Measurements from ENCODE around the gene ZFHX3. TPM values are rescaled to one million over a fixed set of nuclear protein-coding genes. Genes with fewer than 3 reads are reported as not detected.
"Not testable (repeated sequence)": the region's sequence is repeated elsewhere in the genome, so short reads cannot be mapped to it uniquely, and the experiment has no call there.

Gene ZFHX3
- total RNA-seq, 1 donor from 2014 or later = 3.6 TPM

DNA sequence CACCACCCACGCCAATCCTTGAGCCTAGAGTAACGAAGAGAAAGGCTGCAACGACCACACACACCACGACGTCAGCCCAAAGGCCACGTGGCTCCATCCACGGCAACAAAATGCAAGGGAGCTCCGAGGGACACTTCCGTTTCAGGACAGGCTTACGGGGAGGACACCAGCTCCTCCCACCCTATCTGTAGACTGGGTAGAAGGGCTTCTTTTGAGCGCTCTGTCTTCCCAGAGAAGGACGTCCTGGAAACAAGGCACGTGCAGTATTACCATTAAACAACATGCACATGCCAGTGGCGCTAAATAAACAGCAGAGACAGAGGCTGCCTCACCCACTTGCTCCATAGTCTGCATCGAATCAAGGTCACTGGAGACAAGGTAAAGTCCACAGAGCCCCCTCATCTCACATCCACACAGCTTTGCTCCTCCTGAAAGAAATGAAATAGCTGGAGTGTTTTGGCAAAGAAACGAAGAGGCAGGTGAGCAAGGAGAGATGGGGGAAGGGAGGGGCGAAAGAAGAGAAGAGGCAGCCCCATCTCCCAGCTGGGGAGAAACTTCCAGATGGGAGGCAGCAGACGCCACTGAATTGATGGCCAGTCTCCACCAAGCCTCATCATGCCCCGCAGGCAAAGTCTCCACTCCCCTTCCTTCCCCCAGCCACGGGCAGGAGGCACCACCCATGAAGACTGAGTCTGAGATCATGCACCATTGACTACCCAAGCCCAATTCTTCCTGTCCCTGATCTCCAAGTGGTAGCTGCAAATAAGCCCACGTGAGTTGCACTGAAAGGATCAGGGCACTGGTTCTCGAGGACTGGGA, 24.0 kb downstream of the ZFHX3 start:
- no peak for DNase-seq (ENCODE audit: low read depth)

GRCh38 chr16:73023320-73023719, 24.6 kb downstream of the ZFHX3 start:
- no peak for DNase-seq (ENCODE audit: low read depth)

DNA sequence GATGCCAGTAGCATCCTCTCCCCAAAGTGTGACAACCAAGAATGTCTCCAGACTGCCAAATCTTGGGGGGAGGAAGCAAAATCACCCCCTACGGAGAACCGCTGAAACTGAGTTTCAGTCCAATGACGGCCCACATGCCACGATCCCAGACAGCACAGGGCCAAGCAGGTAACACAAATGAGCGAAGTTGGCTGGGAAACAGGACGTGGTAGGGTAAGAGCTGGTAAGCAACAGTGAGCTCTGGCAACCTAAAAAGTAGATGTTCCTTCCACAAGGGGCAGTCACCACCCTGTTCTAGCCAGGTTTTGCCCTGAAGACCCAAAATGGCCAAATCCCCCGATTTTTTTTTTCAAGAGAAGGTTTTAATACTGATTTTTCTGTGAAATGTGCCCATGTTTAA, 25.4 kb downstream of the ZFHX3 start:
- DNase-seq (ENCODE audit: low read depth) = no peak

GRCh38 chr16:73021866-73022495, 25.9 kb downstream of the ZFHX3 start:
- DNase-seq (ENCODE audit: low read depth) = no peak

GRCh38 chr16:73020409-73020884, 27.5 kb downstream of the ZFHX3 start:
- peak; percentile 76 for DNase-seq (ENCODE audit: low read depth)

- DNase-seq (ENCODE audit: low read depth) = peak; percentile 49
Observed at GRCh38 chr16:73019457-73020362, 28.2 kb downstream of the ZFHX3 start.

DNA sequence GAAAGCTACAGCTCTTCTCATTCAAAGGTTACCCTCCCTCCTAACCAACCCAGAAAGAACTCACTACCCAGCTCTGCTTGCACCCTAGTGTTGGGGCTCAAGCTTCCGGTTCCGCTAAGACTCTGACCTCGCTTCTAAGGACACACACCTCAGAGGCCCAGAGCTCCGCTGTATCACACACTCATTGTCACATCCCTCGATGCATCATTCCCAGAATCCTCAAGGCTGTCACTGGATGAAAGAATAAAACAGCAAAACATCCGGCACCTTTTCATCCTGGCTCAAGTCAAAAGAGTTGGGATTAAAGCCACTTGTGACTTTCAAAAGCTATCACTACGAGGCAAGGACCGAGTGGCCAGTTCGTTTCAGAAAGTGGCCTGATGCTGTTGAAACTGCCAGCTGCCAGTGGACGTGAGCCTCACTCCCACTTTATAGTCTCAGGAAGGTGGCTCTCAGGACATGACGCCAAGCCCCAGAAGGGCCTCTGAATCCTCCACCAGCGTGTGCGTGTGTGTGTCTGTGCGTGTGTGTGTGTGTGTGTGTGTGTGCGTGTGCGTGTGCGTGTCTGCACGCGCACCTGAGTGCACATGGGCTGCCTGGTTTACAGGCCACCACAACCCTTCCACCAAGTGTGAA, 29.0 kb downstream of the ZFHX3 start:
- no peak for DNase-seq (ENCODE audit: low read depth)

GRCh38 chr16:73017321-73017720, 30.6 kb downstream of the ZFHX3 start:
- no peak for DNase-seq (ENCODE audit: low read depth)

DNA sequence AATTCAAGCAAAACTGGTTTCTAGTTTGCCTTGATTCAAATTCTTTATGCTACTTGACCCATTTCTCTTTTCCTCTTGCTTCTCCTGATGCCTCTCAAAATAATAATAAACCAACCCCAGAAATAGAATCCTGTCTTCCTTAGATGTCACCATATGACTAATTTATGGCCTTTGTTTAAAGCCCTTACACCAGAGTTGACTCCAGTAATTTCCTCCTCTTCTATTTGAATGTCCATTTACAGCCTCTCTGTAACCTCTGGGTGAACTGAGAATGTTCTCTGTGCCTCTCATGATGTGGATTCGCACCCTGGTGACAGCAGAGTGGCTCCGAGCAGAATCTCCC, 31.5 kb downstream of the ZFHX3 start:
- no peak for DNase-seq (ENCODE audit: low read depth)

DNA sequence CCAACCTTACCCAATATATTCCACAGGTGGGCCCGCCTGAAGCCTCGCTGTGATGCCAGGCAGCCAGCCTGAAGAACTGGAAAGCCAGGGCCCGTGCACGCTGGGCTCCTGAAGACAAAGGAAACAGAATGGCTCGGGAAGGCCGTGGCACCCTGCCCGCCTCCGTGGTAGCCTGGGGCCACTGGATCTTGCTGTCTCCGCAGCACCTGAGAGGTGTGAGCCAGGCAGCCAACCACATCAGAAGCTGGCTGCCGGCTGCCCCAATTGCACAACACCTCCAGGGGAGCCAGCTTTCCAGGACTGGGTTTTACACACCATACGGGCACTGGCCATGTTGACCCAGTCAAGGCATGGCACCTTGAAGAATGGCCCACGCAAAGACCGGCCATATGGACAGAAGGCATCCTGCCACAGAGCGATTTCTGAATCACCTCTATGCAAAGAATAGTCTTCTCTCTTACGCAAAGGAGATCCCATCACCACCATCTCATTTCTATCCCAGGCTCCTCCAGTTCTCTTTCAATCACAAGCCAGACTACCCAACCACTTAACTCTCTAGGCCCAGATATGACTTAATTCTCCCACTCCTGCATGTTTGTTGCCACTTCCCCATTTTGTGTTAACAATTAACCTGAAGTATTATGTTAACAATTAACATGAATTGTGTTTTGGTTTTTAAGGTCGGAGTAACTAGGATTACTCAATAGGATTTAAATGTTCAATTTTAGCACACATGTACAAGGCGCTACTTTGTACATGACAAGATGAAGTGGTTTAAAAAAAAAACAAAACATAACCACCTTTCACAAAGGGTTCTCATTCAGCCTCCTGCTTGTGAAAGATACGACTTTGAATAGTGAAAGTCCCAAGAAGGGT, 32.1 kb downstream of the ZFHX3 start:
- no peak for DNase-seq (ENCODE audit: low read depth)

GRCh38 chr16:73014768-73015167, 33.2 kb downstream of the ZFHX3 start:
- no peak for DNase-seq (ENCODE audit: low read depth)

DNA sequence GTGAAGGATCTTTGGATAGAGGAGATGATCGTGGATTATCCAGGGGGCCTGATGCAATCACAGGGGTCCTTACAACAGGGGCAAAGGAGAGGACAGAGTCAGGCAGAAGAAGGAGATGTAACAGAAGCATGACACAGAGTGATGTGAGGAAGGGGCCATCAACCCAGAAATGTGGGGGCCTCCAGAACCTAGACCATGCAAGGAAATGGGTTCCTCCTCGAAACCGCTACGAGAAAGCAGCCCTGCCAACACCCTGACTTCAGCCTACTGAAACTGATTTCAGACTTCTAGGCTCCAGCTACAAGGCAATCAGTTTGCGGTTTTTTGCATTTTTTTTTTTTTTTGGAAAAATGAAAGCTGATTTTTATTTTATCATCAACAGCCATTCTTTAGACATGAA, 34.0 kb downstream of the ZFHX3 start:
- no peak for DNase-seq (ENCODE audit: low read depth)

DNA sequence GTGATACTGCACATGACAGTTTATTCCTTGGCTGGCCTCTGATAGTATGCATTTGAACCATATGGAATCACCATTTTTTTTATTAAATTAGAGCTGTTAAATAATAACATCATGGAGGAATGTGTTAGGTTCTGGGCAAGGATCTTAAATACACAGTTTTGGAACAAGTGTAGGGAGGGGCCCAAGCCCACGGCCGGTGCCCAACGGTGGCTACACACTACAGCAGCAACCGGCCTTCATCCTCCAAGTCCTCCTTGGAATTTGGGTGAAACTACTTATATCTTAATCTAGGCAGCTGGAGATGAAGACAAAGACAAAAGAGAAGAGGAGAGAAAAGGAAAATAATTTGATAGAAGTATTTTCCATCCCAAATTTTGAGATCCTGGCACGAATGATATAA, 35.6 kb downstream of the ZFHX3 start:
- DNase-seq (ENCODE audit: low read depth) = no peak

DNA sequence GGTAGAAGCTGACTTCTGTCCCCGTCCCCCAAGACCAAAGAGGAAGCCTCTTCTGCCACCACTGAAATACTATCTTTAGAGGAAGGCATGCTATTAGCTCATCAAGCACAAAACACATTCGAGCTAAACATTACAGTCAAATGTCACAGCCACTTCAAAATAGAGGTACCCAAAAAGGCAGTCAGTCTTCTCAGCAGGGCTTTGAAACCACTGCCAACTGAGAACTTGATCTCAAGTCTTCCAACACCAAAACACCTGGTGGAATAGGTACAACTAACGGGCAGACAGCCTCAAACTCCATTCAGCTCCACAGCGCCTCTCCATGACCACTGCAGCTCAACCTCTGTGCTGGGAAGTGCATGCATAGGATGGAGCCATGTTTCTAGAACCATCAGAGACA, 36.0 kb downstream of the ZFHX3 start:
- no peak for DNase-seq (ENCODE audit: low read depth)

DNA sequence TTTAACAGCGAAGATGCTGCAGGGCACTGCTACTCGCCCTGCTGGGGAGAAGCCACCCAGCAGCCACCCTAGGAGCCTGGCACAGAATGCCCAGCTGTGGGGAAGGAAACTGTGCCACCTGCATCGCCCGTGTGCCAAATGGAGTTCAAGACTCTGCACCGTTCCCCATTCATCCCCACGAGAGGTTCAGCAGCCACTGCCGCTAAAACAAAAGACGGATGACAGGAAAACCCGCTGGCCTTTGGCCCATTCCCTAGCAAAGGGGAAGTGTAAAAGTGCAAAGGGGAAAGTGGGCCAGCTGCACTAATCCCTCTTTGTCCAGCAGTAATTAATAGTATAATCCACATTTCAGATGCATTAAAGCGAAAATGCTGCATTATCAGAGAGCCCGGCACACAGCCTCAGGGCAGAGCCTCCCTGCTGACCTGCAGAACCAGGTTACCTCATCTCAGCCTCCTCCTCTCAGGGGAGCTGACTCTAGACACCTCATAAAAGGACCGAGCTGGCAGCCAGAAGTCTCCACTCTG, 37.7 kb downstream of the ZFHX3 start:
- DNase-seq (ENCODE audit: low read depth) = no peak

GRCh38 chr16:73009710-73010109, 38.2 kb downstream of the ZFHX3 start:
- DNase-seq (ENCODE audit: low read depth) = not testable (repeated sequence)

DNA sequence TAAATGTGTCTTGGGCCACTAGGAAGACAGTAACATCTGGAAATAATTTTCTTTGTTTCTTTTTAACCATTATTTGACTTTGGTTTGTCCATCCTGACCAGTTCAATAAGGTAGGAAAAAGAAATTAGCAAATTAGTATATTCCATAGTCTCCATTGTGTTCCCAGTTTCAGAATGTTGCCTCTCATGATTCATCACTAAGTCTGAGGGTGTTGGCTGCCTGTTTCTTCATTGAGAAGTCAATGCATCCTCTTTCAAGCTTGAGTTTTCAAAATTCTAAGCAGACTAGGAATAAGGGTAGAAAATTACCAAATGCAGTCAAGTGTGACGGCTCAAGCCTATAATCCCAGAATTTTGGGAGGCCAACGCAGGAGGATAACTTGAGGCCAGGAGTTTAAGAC, 41.9 kb downstream of the ZFHX3 start:
- no peak for DNase-seq (ENCODE audit: low read depth)

- no peak for DNase-seq (ENCODE audit: low read depth)
Observed at GRCh38 chr16:73002866-73003265, 45.1 kb downstream of the ZFHX3 start.

DNA sequence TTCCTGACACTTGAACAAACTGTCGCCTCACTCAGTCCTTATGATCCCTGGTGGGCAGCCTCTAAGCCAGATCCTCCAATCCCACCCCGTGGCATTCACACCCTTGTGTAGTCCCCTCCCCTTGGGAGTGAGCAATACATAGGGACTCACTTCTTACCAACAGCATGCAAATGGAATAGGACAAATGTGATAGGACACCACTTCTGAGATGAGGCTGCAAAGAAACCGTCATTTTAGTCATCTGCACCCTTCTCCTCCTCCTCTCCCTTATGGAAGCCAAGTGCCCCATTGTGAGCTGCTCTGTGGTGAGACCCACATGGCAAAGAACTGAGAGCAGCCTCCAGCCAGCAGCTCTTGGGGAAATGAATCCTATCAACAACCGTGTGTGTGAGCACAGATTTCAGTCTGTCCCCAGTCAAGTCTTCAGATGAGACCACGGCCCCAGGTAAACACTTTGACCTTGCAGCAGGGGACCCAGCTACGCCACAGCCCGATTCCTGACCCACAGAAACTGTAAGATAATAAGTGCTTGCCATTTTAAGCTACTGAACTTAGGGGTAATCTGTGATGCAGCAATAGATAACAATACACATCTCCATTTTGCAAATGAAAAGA, 46.9 kb downstream of the ZFHX3 start:
- DNase-seq (ENCODE audit: low read depth) = no peak

All from myocyte (in vitro differentiated cells).